Measurements from ENCODE around the gene AGBL1.
"Not testable (repeated sequence)": the region's sequence is repeated elsewhere in the genome, so short reads cannot be mapped to it uniquely, and the experiment has no call there.

AGBL1 gene

DNA sequence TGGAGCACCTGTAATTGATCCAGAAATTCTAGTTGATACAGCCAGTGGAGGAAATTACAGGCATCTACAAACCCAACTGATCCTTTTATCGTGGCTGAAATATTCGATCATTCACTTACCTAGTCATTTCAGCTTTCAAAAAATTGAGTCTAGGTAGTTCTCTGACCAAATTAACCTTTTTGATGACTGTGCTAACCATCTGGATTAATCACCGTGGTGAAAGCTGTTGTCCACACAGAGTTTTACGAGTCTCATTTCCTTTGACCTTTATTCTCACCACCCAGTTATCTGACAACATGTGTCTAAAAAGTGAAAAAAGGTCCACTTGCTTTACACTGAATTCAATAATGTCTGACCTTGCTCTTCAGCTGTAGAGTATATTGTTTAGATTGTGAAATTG is 354.3 kb downstream of the AGBL1 start:
- Mint-ChIP-seq H3K36me3 (ENCODE audit: low read depth) (no peaks in the 10 kb centered on the region), H3K27ac (no peak overlapping the region), H3K4me1 (peaks cover 11% of the 10 kb centered on the region), H3K27me3 (ENCODE audit: low read depth, poor library complexity) (peaks cover 2% of the 10 kb centered on the region), H3K4me3 (no peak overlapping the region), H3K9me3 (no peaks in the 10 kb centered on the region)
- TF ChIP-seq, protein P1, sequence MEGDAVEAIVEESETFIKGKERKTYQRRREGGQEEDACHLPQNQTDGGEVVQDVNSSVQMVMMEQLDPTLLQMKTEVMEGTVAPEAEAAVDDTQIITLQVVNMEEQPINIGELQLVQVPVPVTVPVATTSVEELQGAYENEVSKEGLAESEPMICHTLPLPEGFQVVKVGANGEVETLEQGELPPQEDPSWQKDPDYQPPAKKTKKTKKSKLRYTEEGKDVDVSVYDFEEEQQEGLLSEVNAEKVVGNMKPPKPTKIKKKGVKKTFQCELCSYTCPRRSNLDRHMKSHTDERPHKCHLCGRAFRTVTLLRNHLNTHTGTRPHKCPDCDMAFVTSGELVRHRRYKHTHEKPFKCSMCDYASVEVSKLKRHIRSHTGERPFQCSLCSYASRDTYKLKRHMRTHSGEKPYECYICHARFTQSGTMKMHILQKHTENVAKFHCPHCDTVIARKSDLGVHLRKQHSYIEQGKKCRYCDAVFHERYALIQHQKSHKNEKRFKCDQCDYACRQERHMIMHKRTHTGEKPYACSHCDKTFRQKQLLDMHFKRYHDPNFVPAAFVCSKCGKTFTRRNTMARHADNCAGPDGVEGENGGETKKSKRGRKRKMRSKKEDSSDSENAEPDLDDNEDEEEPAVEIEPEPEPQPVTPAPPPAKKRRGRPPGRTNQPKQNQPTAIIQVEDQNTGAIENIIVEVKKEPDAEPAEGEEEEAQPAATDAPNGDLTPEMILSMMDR (IDR thresholded peaks at IDR 0.05), result no peak
- DNase-seq, result no peak

DNA sequence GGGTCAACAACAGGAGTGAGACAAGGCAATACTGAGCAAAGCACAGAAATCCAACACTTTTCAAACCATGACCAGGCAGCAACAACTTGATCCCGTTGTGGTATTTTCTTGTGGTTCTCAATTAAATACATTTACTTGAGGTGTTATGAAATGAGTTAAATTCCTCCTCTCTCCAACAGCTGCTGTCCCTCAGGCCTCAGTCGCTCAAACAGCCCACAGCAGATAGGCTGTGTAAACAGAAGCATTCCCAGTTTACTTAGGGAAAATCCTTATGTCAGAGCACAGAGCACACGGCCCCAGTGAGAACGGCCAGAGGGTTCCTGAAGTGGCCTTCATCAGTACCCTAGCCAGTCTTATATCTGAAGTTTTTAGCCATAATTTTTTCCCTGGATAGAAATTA is 359.9 kb downstream of the AGBL1 start:
- Mint-ChIP-seq H3K27ac (no peak overlapping the region), H3K4me3 (no peak overlapping the region), H3K36me3 (ENCODE audit: low read depth) (no peaks in the 10 kb centered on the region), H3K27me3 (ENCODE audit: low read depth, poor library complexity) (peaks cover 4% of the 10 kb centered on the region), H3K4me1 (no peaks in the 10 kb centered on the region), H3K9me3 (no peaks in the 10 kb centered on the region)
- DNase-seq, result no peak
- TF ChIP-seq, protein P1 (IDR thresholded peaks at IDR 0.05), result no peak

DNA sequence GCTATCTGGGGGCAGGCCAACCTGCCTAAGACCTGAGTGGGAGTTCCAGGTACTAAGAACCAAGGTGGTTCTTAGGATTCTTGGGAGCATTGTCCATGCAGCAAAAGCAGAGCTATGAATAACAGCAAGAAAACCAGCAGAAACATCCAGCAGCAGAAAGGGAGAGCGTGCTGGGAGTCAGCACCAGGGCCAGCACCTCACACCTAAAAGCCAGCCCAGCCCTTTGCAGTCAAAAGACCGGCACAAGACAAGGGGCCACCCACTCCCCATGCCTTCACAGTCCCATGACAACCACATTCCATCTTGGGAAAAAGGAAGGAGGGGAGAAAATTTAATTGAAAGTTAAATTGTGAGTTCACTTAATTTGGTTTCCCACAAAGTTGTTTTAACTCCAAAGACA is 364.9 kb downstream of the AGBL1 start:
- H3K36me3 Mint-ChIP-seq (ENCODE audit: low read depth), result no peaks in the 10 kb centered on the region
- H3K27ac Mint-ChIP-seq, result no peak overlapping the region

GRCh38 chr15:86445579-86446252 is 366.0 kb downstream of the AGBL1 start:
- Mint-ChIP-seq H3K36me3 (ENCODE audit: low read depth) (no peaks in the 10 kb centered on the region), H3K4me1 (no peaks in the 10 kb centered on the region), H3K4me3 (no peak overlapping the region), H3K27me3 (ENCODE audit: low read depth, poor library complexity) (peaks cover 11% of the 10 kb centered on the region), H3K9me3 (no peaks in the 10 kb centered on the region), H3K27ac (no peak overlapping the region)
- TF ChIP-seq, protein P1 (IDR thresholded peaks at IDR 0.05), result no peak
- DNase-seq, result no peak

More for the DNA sequence above, 364.9 kb downstream of the AGBL1 start:
- Mint-ChIP-seq H3K9me3 (no peaks in the 10 kb centered on the region), H3K4me1 (no peaks in the 10 kb centered on the region), H3K27me3 (ENCODE audit: low read depth, poor library complexity) (peaks cover 7% of the 10 kb centered on the region), H3K4me3 (no peak overlapping the region)
- TF ChIP-seq, protein P1 (IDR thresholded peaks at IDR 0.05), result no peak
- DNase-seq, result peak; percentile 41

- Mint-ChIP-seq H3K27me3 (ENCODE audit: low read depth, poor library complexity) (peaks cover 11% of the 10 kb centered on the region), H3K9me3 (no peaks in the 10 kb centered on the region), H3K4me3 (no peak overlapping the region), H3K36me3 (ENCODE audit: low read depth) (no peaks in the 10 kb centered on the region), H3K27ac (no peak overlapping the region), H3K4me1 (no peaks in the 10 kb centered on the region)
- DNase-seq, result no peak
- TF ChIP-seq, protein P1 (IDR thresholded peaks at IDR 0.05), result no peak
Observed at GRCh38 chr15:86446253-86446640, 366.6 kb downstream of the AGBL1 start.

- H3K9me3 Mint-ChIP-seq, result peaks cover 49% of the 10 kb centered on the region
- DNase-seq; H3K27ac Mint-ChIP-seq; H3K4me1 Mint-ChIP-seq; H3K27me3 Mint-ChIP-seq (ENCODE audit: low read depth, poor library complexity); H3K36me3 Mint-ChIP-seq (ENCODE audit: low read depth); H3K4me3 Mint-ChIP-seq: not testable (repeated sequence)
Observed at GRCh38 chr15:86465470-86466039, 385.9 kb downstream of the AGBL1 start.

All from nephron progenitor cell (in vitro differentiated cells).